Myocyte (in vitro differentiated cells): ENCODE measurements around the gene ELFN1. TPM values are rescaled to one million over a fixed set of nuclear protein-coding genes. Genes with fewer than 3 reads are reported as not detected.

Experiments used
- DNase-seq: peaks from one replicate; pipeline ENCODE4 v3.0.0-alpha.2; 2012; ENCODE audit warnings: low read depth
- total RNA-seq: library from RNA; depleted of rRNA; stranded (reverse); fragments of >200 nt; gene quantifications from 2 replicates; pipeline ENCODE4 v1.2.3, GENCODE V29; 2014

Gene ELFN1
- total RNA-seq, 1 donor from 2014 or later = not detected

DNA sequence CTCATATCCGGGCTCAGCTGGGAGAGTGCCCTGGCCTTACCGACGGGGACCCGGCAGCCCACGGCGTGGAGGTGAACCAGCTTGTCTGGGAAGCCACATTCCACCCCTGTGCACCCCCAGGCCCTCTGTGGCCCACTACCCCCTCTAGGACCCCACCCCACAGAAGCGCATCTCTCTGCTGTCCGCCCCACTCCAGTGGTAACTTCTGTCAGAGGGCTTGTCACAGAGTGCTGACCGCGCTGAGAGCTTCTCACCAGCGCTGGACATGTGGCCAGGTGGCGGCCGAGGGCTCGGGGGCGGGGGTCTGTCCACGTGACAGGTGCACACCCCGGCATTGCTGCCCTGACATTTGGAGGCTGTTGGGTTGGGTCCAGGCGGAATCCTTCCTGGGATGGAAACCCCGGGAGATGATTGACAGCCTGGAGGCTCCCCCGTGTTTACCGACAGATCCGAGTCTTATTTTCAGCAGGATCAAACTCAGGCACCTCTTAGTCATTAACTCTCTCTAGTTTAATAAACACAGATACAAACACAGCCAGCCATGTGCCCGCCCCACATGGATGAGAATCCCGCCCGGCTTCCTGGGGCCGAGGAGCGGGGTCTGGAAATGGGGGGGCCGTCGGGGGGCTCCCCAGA is 5.1 kb downstream of the ELFN1 start:
- DNase-seq = no peak

DNA sequence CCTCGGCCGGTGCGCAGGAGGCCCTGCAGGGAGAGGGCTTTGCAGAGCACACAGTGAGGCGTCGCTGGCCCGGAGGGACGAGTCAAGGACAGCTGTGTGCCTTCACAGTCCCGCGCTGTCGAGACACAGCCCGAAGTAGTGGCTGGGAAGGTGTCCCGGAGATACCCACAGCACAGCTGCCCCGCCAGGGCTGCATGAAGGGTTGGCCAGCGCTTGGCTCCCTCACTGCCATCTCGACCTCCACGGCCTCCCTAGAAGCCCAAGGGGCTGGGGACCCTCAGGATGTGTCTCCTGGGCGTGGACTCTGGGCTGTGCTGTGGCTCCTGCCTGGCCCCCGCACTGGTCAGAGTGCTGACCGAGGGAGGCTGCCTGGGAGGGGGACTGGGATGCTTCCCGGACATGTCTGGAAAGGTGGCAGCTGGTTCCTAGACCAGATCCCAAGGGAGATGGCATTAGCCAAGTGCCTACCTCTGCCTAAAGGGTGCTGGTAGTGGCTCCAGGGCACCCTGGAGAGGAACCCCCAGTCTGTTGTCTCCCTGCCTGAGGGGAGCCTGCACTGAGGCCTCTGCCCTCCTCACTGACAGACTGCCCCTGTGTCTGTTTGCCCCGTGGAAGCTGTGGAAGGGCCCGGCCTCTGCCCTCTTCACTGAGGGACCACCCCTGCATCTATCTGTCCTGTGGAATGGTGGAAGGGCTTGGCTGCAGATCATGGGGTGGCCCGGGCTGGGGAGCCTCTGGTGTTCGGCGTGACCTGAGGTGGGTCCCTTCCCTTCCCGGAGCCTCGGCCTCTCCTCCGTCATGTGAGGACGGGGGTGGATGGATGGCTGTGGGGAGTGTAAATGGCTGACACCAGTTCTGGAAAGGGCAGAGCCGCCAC is 5.8 kb downstream of the ELFN1 start:
- peak; percentile 41 for DNase-seq

DNA sequence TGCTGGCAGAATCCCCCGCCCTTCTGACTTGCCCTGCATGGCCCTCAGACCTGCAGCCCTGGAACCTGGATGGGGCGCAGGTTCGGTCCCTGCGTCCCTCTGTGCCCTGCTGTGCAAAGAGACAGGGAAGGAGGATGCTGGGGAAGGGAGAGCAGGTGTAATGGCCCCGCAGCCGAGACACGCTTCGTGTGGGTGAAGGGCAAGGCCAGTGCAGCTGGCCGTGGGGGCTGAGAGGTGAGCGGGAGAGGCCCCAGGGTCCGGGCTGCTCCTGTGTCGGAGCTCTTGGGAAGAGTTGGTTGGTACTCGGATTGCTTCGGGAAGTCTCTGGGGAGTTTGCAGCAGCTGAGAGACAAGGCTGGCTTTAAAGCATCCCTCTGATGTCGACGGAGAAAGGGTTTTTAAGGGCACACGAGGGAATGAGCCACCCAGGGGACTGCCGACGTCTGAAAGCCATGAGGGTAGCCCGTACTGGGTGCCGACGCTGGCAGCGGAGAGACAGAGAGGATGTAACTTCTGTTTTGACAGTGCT is 6.5 kb downstream of the ELFN1 start:
- DNase-seq = no peak

DNA sequence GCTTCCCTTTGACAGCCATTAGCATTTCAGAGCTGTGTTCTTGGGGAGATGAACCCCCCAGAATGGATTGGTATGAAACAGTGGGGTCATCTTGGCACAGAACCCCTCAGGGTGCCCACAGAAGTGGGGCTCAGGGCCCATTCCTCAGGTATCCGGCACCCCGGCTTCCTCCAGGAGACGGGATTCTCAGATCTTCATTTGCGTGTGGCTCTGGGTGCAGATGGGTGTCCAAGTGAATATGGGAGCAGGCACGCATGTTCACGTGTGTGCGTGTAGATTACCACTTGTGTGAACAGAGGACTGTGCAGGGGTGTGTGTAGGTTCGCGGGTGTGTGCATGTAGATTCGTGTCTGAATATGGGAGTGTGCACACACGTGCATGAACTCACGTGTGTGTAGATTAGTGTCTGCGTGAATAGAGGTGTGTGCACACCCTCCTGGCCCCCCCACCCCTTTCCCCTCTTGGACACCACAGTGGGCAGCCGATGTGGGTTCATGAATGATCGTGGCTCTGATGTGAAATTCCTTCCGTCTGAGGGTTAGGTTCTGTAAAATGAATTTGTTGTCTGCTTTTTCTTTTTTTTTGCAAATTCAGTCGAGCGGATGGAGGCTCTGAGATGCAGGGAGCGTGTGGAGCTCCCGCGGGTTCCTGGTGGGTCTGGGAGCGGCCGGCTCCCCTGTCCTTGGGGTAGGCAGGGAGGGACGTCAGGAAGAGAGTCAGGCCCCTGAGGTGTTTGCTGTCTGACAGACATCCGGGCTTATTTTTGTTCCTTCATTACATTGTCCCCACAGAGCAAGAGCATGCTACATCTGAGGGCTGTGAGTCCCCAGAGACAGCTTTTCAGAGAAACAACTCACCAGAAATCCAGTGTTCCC is 7.4 kb downstream of the ELFN1 start:
- DNase-seq = no peak

DNA sequence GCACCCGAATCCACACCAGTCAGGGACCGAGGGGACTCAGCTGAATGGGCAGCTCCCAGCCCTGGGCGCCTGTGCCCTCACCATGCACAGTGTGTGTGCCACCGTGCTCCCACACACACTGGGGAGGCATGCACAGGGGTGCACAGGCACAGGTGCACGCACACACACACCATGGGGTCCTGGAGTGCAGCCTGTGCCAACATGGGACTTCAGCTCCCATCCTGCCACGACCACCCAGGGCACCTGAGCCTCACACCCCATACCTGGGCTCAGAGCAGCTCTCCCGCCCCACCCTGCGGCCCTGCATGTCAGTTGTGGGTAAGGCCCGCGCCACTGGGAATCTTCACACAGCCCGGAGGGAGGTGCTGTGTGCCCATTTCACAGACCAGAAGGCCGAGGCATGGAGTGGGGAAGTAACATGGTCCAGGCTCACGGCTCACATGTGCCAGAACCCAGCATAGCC is 8.0 kb downstream of the ELFN1 start:
- no peak for DNase-seq

DNA sequence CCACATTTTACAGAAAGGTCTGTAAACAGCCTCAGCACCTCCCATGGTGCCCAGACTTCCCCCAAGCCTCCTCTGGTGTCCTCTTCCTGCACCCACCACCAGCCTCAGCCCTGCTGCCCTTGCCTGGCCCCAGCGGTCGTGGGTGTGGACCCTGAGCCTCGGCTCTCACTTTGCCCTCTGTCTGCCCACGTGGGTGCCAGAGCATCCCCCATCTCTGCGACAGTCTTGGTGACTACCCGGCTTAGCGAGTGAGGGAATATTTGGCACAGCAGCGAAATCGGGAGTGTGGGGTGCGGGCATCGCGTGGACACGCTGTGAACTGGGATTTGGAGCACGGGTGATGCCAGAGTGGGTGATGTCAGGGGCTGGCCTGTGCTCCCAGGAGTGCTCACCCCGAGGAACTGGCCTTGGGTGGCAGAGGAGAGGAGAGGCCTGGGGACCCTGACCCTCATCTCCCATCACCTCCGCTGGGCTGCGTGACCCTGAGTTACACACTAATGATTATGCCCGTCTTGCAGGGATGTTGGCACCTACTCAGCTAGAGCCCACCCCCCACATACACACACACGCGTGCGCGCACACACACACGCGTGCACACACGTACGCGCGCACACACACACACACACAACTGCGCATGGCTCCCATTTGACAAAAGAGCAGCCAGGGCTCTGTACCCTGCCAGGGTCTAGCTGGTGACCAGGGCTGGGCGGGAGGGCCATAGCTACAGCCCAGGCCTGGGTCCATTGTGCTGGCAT is 8.7 kb downstream of the ELFN1 start:
- no peak for DNase-seq

DNA sequence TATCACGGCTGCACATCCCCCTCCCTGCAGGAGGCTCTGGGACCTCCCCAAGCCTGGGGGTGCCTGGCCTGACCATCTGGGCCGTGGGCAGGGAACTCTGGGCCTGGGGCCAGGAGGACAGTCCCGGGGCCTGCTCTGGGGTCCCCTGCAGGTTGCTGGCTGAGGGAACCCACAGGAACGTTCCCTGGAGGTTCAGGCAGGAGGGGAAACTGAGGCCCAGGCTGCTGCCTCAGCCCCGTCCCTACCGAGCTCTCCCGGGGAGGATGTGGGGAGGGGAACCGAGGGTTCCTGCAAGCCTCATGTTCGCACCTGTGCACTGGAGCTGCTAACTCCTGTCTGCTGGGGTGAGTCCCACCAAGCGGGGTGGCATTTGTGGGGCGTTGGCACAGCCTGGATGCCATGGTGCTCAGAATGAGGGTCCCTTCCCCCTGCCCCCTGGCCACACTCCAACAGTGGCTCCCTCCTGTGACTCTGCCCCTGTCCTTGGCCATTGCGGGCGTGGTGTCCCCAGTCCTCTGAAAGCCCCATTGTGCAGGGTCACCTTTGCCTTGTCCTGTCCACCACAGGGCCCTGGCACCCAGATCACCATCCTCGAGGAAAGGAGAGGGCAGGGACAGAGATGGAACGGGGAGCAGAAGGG is 9.4 kb downstream of the ELFN1 start:
- DNase-seq = no peak

DNA sequence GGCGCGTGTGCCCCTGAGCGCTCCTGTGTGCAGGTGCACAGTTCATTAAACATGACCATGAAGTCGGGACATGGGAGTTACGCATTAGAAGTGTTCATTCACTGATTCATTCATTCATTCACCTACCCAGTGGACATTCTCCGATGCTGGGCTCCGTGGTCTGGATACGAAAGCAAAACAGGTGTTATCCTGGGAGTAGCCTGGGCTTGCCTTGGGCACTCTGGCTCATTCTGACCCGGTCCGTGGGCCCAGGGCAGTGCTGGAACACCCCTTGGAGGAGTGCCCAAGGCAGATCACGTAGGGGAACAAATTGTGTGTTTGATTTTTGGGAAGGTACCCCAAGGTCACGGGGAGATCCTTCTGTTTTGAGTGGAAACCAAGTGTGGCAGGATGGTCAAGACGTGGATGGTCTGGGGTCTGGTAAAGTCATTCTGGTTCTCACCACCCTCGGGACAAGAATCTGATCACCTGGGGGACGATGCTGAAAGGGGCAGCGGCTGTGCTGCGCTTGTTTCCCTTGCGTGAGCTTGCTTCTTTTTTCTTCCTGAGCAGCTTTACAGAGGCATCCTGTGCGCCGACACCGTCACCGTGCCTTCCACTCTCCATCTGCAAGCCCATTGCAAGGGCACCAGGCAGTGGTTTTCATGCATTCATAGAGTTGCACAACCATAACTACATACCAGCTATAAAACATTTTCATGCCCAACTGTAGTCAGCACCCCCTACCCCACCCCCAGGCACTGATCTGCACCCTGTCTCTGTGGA is 10.1 kb downstream of the ELFN1 start:
- no peak for DNase-seq

DNA sequence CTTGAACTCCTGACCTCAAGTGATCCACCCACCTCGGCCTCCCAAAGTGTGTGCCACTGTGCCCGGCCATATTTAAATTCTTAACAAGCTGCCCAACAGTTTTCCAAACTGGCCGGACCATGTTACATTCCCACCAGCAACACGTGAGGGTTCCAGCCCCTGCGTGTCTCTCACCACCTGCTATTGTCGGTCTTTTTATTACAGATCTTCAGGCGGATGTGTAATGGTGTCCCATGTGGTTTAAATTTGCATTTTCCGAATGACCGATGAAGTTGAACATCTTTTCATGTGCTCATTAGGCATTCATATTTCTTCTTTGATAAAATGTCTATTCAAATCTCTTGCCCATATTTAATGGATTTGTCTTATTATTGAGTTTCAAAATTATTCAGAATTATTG is 11.5 kb downstream of the ELFN1 start:
- peak; percentile 42 for DNase-seq

DNA sequence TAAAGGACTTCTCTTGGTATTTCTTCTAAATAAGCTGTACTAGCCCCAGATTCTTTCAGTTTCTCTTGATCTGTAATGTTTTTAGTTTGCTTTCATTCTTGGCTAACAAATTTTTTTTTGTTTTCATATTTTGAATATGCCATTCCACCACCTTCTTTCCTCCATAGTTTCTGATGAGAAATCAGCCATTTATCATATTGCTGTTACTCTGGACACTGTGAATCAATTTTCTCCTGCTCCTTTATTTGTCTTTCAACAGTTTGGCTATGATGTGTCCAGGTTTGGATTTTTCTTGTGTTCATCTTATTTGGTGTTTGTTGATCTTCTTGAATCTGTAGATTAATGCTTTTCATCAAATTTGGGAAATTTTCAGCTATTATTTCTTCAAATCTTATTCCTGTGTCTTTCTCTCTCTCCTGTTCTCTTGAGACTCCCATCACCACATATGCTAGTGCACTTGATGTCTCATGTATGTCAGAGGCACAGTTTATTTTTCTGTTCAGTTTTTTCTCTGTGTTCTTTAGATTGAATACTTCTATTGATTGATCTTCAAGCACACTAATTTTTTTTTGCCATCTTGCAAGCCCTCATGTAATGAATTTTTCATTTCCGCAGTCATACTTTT is 15.0 kb downstream of the ELFN1 start:
- DNase-seq = no peak

DNA sequence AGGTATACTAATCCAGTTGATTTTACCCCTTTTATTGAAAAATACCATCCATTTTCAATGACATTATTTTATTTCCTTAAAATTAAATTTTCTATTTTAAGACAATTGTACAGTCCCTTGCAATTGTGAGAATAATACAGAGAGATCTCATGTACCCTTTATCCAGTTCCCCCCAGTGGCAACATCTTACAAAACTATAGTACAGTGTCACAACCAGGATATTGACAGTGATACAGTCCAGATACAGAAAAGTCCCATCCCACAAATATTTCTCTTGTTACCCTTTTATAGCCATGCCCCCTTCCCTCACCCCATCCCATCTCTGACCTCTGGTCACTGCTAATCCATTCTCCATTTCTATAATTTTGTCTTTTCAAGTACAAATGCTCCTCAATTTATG is 18.5 kb downstream of the ELFN1 start:
- DNase-seq = no peak

DNA sequence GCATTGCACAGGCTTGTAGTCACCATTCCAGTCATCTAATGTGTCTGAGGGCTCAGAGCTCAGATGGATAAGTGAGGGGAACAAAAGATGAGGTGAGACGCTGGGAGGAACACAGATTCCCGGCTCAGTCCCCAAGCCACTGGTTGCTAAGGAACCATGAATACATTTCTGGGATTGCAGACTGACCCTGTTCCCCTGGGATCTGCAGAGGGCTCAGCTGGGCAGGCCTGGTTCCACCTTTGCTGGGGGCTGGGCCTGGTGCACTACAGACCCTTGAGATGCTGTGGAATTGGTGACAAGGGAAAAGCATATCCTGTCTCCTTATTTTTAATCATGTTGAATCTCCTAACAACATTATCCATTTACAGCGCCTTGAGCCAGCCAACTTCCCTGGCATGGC is 19.2 kb downstream of the ELFN1 start:
- no peak for DNase-seq

DNA sequence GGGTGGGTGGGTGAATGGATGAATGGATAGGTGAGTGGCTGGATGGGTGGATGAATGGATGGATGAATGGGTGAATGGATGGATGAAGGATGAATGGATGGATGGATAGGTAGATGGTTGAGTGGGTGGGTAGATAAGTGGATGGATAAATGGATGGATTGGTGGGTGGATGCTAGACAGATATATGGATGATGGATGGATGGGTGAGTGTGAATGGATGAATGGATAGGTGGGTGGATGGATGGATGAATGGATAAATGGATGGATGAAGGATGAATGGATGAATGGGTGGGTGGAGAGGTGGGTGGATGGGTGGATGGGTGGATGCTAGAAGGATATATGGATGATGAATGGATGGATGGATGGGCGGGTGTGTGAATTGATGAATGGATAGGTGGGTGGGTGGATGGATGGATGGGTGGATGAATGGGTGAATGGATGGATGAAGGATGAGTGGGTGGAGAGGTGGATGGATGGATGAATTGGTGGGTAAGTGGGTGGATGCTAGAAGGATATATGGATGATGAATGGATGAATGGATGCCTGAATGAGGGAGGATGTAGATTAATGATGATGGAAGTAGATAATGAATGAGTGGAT is 20.4 kb downstream of the ELFN1 start:
- no peak for DNase-seq

DNA sequence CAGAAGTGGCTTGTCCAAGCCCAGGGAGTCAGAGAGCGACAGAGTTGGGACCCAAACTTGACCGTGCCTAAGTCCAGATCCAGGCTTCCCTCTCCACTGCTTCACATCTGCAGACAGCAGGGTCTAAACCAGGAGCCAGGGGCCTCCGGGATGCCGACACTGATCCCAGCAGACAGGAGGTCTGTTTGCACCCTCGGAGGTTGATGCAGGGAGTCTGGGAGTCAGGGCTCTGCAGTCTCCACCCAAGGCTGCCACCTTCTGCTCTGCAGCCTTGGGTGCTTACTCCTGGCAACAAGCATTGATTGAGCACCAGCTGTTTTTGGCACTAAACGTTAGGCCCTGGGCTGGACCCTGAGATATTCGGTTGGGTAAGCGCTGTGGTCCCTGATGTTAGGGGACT is 21.0 kb downstream of the ELFN1 start:
- no peak for DNase-seq

DNA sequence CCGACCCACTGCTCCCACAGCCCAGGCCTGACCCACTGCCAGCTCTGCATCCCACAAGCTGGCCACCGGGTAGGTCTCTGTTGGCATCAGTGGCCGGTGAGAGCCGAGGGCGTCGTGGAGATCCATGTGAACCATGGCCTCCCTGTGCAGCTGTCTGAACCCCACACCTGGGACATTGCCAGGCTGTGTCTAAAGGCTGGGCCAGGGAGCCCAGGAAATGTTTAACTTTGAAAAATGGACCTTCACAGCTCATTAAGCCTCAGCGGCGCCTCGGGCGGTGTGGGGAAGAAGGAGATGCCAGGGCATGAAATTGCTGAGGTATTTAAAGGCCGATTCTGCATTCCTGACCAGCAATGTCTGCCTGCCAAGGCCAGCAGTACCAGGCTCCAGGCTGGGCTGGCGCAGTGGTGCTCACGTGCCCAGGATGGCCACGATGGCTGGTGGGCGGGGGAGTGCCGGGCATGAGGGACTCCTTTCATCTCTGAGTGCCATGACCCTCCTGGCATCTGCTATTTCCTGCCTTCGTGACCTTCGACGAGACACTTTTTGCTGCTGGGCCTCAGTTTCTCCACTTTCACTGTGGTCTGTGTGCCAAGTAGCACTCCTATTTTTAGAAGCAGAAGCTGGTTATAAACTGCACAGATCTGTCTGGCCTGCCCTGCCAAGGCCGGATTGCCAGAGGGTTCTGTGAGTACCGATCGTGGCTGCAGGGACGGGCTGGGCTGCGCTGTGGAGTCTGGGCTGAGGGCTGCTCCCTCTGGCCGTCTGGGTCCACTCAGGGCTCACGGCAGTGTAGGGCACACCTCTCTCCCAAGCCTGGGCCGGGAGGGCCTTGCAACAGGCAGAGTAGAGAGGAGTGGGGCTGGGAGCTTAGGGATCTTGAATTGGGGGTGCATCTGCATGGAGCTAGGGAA is 21.8 kb downstream of the ELFN1 start:
- peak; percentile 58 for DNase-seq

DNA sequence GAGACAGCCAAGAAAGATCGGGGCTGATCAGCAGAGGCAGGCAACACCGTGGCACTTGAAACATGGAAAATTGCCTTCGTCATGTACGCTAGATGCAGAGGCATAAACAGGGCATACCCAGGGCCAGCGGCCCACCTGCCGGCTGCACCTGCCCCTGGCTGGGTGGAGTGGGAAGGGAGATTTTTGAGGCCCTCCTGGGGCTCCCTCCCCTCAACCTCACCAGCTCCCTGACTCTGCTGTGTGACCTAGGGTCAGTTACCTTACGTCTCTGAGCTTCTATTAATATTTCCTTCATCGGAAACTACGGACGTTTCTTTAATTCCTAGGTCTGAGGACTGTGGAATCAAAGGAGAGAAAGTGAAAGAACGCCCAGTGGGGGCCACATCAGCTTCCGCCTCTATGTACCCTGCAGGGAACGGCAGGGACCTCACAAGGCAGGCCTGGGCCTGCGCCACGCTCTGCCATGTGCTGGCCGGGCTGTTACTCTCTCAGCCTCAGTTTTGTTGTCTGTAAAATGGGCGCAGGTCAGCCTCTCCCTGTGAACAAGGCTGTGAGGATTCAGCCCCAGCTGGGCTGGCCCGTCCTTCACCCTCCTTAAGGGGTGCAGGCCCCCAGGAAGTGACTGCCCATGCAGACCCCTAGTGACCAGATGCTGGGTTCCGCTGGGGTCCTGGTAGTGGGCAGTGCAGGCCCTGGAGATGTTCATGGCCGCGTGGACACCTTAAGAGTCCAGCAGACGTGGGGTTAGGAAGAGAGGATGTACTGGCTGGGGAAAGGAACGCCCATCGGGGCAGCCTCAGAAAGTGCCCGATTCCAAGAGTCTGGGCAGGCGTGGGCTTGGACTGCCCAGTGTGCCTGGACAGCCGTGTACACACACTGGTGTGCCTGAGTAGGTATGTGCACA is 22.7 kb downstream of the ELFN1 start:
- DNase-seq = no peak
